ENCODE data around the gene SPAG16.

SPAG16 gene

DNA sequence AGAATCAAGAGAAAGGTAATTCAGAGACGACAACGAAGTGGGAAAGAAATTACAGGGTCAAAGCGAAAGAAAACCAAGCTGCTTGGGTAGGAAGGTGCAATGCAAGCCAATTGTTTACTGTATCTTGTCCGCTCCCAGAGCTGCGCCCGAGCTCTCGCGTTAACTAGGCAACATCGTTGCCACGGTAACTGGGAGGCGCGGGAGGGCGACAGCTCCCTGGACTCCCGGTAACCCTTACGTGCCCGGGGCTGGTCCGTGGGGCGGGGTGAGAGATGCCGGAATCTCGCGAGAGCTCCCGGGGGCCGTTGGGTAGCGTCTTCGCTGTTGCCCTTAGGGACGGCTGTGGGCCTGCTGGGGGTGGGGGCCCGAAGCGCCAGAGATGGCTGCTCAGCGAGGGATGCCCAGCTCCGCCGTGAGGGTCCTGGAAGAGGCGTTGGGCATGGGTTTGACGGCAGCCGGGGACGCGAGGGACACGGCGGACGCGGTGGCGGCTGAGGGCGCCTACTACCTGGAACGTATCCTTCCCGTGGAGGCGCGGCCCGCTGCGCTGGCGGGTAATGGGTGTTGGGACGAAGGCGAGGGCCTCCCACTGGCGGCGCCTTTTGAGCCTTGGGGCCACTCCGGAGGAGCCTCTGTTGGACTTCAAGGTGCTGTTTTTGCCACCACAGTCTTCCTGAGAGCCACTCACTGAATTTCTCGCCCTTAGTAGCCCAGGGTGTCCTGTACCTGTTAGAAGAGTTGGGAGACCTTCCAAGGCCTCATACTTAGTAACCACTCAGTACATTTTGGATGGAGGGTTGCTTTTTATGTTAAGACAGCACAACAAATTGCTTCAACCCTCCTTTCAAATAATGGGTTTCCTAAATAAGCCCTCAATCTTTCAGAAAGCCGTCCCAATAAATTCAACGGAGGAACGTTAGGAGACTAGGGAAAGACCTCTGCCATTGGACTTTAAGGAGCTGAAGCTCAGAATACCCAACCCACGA, at the start of gene SPAG16:
Gene SPAG16 (plus strand): TSS at position 360 of the 986 bp plus-strand sequence.
- DNase-seq (ENCODE audit: low spot score): peak; percentile 96

DNA sequence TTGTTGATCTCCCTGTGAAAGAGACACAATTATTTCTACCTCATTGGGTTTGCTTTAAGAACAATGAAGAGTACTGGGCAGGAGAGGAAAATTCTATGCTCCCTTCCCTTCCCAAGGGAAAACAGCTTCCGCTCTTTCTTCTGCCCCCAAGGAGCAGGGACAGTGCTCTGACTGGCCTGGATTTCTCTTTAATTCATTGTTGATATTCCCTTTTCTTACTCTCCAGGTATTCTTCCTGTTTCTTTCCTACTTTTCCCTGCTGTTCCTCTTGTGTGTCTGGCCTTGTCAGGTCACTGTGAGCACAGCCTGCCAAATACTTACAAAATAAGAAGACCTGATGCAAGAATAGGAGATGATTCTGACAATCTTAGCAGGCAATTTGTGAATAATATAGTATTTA, 49.6 kb upstream of the SPAG16 start:
- DNase-seq (ENCODE audit: low spot score): no peak

DNA sequence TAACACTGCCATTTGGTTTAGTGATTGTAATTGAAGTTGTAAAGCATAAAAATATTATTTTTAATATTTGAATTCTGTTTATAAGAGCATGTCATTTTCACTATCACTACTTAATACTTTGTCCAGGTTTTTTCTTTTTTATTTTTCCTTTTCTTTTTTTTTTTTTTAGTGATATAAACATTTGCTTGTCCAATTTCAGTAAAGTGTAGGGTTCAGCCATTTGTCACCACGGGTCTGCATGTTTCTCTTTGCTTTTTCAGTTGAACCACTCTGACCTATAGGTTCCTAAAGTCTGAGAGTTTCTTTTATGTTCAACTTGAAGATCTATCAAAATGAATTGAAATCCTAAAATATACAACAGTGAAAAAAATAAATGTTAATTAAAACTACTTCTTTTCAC, 48.5 kb upstream of the SPAG16 start:
- no peak for DNase-seq (ENCODE audit: low spot score)

- no peak for DNase-seq (ENCODE audit: low spot score)
These were observed 47.0 kb upstream of the SPAG16 start for GRCh38 chr2:213237251-213237650.

- DNase-seq (ENCODE audit: low spot score): no peak
These were observed 46.5 kb upstream of the SPAG16 start for GRCh38 chr2:213237787-213238186.

DNA sequence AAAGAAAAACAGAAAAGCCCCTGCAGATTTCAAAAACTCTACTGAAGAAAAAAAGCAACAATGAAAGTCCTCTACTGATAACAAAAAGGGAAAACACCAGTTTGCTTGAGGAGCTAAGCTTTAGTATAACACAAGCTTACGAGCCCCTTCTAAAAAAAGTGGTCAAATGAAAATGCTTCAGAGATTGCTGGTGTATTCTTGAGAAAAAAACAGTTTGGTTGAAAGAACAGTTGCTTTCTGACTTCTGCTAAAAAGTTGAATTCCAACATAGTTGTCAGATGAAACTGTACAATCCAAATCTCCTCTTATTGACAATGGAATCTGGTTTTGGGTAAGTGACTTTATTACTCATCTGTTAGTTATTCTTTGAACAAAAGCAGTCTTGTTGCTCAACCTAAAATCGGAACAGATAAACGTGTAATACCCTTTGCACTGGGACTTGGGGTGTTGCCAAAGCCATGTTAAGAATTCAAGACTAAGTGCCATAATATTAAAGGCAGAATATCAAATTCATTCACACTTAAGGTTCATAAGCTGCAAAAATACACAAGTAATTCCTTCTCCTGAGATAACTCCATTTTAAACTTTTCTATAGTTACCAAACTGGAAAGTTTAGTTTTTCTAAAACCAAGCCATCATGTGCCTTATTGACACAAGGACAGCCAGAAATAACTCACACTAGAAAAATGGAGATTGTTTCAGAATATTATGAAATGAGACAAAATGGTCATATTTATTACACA, 45.3 kb upstream of the SPAG16 start:
- no peak for DNase-seq (ENCODE audit: low spot score)

DNA sequence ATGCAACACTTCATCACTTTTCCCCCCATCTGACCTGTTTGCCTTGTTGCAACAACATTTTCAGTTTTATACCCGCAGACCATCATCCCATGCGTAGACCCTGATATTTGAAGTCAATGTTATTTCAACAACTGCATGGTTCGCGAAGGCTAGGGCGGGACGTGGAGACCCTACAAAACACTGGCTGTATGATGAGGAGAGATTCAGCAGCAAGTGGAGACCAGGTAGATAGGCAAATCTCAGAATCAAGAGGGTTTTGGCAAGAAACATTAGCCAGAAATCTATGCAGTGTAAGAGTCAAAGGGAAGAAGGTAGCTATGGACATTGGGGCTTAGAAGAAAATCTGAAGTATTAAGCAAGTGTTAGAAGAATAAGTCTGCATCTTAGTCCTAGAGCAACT, 42.4 kb upstream of the SPAG16 start:
- DNase-seq (ENCODE audit: low spot score): no peak

DNA sequence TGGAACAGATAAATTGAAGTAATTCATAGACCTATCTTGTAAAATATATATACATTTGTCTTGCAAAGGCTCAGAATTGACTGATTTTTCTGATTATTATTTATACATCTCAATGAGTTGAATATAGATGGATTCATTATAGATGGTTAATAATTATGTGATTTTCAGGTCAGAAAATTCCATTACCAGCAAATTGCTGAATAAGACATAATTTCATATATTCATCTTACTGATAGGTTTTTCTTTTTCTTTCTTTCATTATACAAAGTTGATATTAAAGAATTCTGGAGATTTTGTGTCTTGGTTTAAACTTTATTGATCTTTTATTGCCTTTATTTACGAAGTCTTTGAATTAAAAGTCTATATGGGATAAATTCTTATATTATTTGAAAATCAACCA, 41.6 kb upstream of the SPAG16 start:
- no peak for DNase-seq (ENCODE audit: low spot score)

DNA sequence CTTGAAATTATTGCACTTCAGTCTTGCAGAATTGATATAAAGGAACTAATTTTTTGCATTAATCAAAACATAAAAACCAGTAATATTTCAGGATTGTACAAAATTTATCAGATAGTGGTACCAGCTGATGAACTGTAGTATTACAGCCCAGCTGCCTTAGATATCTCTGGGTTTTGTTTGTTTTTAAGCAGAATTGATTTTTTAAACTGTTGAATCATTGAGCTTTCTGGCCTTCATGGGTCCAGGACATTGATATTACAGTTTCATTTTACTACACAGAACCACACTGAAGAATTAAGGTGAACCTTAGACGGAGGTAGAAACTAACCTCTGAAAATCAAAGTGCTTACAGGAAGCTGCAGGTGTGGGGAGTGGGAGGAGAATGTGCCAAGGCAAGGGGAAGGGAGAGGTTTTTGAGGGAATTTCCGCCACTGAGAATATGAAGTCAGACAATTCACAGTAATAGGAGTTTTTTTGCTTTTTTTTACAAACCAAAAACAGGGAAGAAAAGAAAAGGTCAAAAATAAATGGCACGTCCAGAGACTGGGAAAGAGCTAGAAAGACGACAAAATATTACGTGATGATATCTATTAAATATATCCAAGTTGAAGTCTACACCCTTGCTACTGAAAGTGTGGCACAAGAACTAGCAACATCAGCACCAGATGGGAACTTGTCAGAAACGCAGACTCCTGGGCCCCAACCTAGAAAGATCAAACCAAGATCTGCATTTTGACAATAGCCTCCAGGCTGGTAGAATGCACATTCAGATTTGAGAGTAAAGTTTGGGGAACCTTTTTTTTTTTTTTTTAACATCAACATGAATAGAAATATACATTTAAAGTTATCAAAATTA, 40.8 kb upstream of the SPAG16 start:
- no peak for DNase-seq (ENCODE audit: low spot score)

- DNase-seq (ENCODE audit: low spot score): peak; percentile 43
These were observed 37.6 kb upstream of the SPAG16 start for GRCh38 chr2:213246497-213247281.

DNA sequence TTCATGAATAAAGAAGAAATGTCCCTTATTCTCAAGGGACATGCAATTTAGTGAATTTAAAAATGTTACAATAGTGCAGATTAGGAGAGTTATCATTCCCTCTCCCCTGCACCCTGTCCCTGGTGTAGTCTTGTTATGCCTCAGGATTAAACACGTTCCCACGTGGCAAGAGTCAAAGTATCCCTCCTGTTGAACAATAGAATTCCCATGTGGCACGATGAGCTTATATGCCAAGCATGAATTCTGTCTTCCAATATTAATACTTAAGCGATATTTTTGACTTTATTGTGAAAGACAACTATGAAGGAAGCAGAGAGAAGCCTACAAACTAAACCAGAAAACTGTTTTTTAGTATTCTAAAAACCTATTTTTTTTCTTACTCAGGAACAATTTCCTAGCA, 36.7 kb upstream of the SPAG16 start:
- DNase-seq (ENCODE audit: low spot score): no peak

- no peak for DNase-seq (ENCODE audit: low spot score)
These were observed 35.6 kb upstream of the SPAG16 start for GRCh38 chr2:213248637-213249036.

DNA sequence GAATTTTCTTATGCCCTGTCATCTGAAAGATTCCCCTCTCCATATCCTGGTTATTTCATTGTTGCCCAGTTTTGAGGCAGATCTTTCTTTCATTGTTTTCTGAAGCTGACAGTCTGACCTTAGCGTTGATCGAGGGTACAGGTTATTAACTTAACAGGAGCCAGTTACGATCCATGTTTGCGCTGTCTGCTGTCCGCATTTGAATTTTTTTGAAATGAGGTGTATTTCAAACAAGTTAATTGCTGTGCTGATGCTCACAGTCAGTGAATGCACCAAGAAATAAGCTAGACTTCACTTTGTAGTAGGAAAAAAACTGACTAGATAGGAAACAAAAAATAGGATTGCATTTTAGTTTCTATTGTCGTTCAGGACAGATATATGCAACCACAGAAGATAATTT, 34.8 kb upstream of the SPAG16 start:
- no peak for DNase-seq (ENCODE audit: low spot score)

DNA sequence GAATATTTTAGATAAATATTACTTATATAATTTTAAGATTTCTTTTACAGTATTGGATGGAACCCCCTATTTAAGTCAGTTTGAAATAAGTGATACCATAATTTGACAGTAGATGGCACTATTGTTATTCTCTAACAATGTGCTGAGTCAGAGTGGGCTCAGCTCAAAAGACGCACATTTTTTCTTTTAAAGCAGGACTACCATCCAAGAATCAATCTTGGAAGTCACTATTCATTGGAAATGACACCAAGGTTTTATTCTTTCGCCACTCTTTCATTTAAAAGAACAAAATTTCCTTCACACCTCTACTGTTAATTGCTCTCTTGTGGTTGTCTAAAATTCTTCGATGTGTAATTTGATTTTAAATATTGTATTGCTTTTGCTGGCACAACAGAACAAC, 32.6 kb upstream of the SPAG16 start:
- peak; percentile 65 for DNase-seq (ENCODE audit: low spot score)

DNA sequence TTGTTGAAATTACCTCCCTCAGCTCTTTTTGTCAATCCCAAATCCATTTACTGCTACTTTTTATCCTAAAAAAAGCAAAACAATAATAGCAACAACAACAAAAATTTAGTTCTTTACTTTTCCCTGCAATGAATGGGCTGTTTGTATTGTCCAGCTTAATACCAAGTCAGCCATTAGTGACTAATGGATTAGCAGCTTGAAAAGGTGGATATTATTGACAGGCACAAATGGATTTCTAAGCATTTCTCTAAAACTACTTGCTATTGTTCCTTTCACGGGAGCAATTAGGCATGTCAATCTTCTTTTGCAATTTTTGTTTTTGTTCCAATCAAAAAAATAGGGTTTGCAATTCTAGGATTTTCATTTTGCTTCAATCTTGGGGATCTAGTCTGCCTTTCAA, 32.1 kb upstream of the SPAG16 start:
- DNase-seq (ENCODE audit: low spot score): no peak

DNA sequence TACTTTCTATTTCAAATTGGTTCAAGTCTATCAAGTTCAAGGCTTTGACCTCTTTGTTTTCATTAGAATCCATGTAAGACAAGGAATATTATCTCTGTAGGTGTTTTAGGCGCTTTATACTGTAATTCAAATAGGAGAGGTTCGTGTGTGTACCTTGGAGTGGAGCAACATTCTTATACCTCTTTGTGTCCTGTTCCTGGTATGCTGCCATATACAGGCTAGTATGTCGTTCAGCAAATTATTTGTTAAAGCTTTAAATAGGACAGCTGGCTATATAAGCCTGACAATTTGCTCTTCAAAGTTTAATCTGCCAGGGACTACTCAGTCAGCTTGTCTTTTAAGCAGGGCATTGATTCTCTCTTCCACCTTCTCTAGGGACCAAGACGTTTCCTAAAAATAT, 31.1 kb upstream of the SPAG16 start:
- DNase-seq (ENCODE audit: low spot score): no peak

- DNase-seq (ENCODE audit: low spot score): no peak
These were observed 25.0 kb upstream of the SPAG16 start for GRCh38 chr2:213259266-213259665.

- DNase-seq (ENCODE audit: low spot score): no peak
These were observed 23.0 kb upstream of the SPAG16 start for GRCh38 chr2:213261237-213261636.

GRCh38 chr2:213261715-213262114, 22.5 kb upstream of the SPAG16 start:
- no peak for DNase-seq (ENCODE audit: low spot score)

- no peak for DNase-seq (ENCODE audit: low spot score)
These were observed 18.6 kb upstream of the SPAG16 start for GRCh38 chr2:213265679-213266078.

DNA sequence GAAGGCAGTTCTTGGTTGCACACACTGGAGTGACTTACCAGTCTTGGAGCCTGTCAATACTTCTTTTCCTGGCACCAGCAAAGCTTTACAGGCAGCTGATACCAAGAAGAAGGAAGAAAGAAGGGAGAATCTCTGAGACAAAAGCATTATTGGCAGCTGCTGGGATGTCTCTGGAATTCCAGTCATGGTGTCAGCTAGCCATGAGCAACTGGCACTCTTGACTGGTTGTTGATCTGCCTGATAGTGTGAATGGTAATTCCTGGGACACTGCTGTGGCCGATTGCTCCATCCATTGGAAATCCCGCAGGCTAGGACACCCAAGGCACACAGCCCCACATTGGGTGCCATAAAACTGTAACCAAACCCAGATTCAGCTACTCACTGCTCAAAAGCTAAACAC, 17.8 kb upstream of the SPAG16 start:
- DNase-seq (ENCODE audit: low spot score): no peak

Data from activated CD4-positive, alpha-beta T cell treated with anti-CD3 and anti-CD28 coated beads, Interleukin-2, Interleukin-4, amounts not matched to agents 100 ng/mL and 50 ng/mL, durations not matched to agents 16 hours and 8 hours (primary cell).